Panc1 (cell line): Measurements from ENCODE around the gene SRRM3. TPM values are rescaled to one million over a fixed set of nuclear protein-coding genes. Genes with fewer than 3 reads are reported as not detected.

Experiments used
- ATAC-seq: fragments of 200-7000 bp; cut with Tn5 transposase; 2 replicates; pipeline ENCODE4 v1.9.1; 2020; ENCODE audit warnings: mild to moderate bottlenecking, moderate library complexity
- BruUV-seq: library from RNA; stranded (reverse); fragments of 400-500 nt; replicated peaks from 2 replicates; lab custom pipeline; 2021; lab: Mats Ljungman, UMichigan
- CTCF ChIA-PET: fragments of 300-600 bp; sonication (Branson Sonifier 250); formaldehyde crosslinking; loops from one replicate; lab custom pipeline; 2022; ENCODE audit warnings: antibody characterized with exemption; lab: Charles Lee
- POLR2A ChIA-PET: fragments of 300-600 bp; sonication (Branson Sonifier 250); formaldehyde crosslinking; loops from one replicate; lab custom pipeline; 2022; ENCODE audit warnings: antibody characterized with exemption; lab: Charles Lee
- DNase-seq: peaks from one replicate; pipeline ENCODE4 v3.0.0-alpha.2; 2010; ENCODE audit warnings: low read depth, low spot score
- H3K27ac ChIP-seq: 2 replicates; pipeline ENCODE4 v1.5.1; 2011; ENCODE audit warnings: mild to moderate bottlenecking, low read length, inconsistent platforms
- H3K27me3 ChIP-seq: fragments of 200-500 bp; sonication (Bioruptor generic); 2 replicates; pipeline ENCODE4 v1.6.0; 2014; ENCODE audit warnings: low read length, inconsistent platforms; ENCODE audit not compliant: control insufficient read depth, insufficient read depth
- H3K36me3 ChIP-seq: fragments of 200-500 bp; sonication (Bioruptor generic); 2 replicates; pipeline ENCODE4 v1.5.1; 2014; ENCODE audit warnings: inconsistent platforms, mild to moderate bottlenecking, low read length, moderate library complexity; ENCODE audit not compliant: control insufficient read depth, insufficient read depth
- H3K4me1 ChIP-seq: 2 replicates; pipeline ENCODE4 v1.5.1; 2011; ENCODE audit warnings: inconsistent platforms, mild to moderate bottlenecking, low read length, moderate library complexity; ENCODE audit not compliant: control insufficient read depth, insufficient read depth
- H3K4me3 ChIP-seq, 2 experiments: 2 replicates each; pipeline ENCODE4 v1.5.1; 2011 to 2012; ENCODE audit warnings: low read depth in 2 of 2, low read length in 2 of 2, mild to moderate bottlenecking in 2 of 2, inconsistent platforms in 1 of 2, moderate library complexity in 1 of 2
- H3K9me3 ChIP-seq: fragments of 200-500 bp; sonication (Bioruptor generic); 2 replicates; pipeline ENCODE4 v1.5.1; 2014; ENCODE audit warnings: low read depth, mild to moderate bottlenecking, inconsistent platforms, low read length, moderate library complexity; ENCODE audit not compliant: control insufficient read depth, insufficient read depth
- POLR2AphosphoS5 ChIP-seq: IDR thresholded peaks from 2 replicates; pipeline ENCODE4 v1.6.1; 2012; ENCODE audit warnings: mild to moderate bottlenecking, low read depth, low read length, moderate library complexity
- SIN3A ChIP-seq: IDR thresholded peaks from 2 replicates; pipeline ENCODE4 v1.6.1; 2012; ENCODE audit warnings: low read depth, mild to moderate bottlenecking, low read length, moderate library complexity, borderline replicate concordance; ENCODE audit not compliant: insufficient read depth
- TCF7L2 ChIP-seq: IDR thresholded peaks from 2 replicates; pipeline ENCODE4 v1.6.1; 2011; ENCODE audit warnings: mild to moderate bottlenecking, low read depth, low read length, inconsistent platforms
- in situ Hi-C: cut with HindIII; loops from 2 replicates; pipeline ENCODE4 v1.10.0; 2016; ENCODE audit warnings: low sequenced_read_pairs, low pct_unique_long_range_greater_than_20kb
- intact Hi-C: fragments of 100-400 bp; cut with micrococcal nuclease; formaldehyde crosslinking; loops from one replicate; pipeline ENCODE4 v1.10.0; 2022; ENCODE audit not compliant: unreplicated experiment
- total RNA-seq: library from RNA; stranded (reverse); gene quantifications from one replicate; pipeline ENCODE4 v1.2.1, GENCODE V29; 2021; ENCODE audit not compliant: unreplicated experiment
- TF ChIP-seq, protein P1 (sequence below): fragments of 450-650 bp; IDR thresholded peaks from 2 replicates; pipeline ENCODE4 v1.5.1; 2017; ENCODE audit warnings: mild to moderate bottlenecking
- TF ChIP-seq, protein P2 (sequence below), 2 experiments: IDR thresholded peaks; 2 replicates each; pipeline ENCODE4 v1.6.1; 2011 to 2012; ENCODE audit warnings: low read depth in 2 of 2, control low read depth in 1 of 2, low read length in 1 of 2, mild to moderate bottlenecking in 1 of 2, moderate library complexity in 1 of 2; ENCODE audit not compliant: insufficient read depth in 1 of 2

The SRRM3 gene
- total RNA-seq, 1 experiment from 2014 or later: 8.5 TPM

DNA sequence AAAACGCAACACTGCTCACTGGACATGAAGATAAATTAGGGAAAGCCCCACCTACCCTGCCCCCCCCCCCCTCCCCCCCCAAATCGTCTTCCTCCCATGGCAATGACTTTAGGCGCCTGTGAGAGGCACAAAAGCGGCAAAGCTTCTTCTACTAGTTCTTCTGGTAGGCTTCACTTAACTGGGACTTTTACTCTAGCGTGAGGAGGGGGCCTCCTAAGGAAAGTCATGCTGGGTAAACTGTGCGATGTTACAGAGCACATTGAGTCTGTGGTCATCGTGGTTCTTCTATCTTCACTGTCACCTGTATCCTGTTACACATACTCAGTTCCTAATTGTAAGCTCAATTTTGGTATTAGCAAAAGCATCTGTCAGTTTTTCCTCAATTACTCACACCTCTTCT, 125.9 kb downstream of the SRRM3 start:
- BruUV-seq: no TSS peak
- TF ChIP-seq, protein P1, sequence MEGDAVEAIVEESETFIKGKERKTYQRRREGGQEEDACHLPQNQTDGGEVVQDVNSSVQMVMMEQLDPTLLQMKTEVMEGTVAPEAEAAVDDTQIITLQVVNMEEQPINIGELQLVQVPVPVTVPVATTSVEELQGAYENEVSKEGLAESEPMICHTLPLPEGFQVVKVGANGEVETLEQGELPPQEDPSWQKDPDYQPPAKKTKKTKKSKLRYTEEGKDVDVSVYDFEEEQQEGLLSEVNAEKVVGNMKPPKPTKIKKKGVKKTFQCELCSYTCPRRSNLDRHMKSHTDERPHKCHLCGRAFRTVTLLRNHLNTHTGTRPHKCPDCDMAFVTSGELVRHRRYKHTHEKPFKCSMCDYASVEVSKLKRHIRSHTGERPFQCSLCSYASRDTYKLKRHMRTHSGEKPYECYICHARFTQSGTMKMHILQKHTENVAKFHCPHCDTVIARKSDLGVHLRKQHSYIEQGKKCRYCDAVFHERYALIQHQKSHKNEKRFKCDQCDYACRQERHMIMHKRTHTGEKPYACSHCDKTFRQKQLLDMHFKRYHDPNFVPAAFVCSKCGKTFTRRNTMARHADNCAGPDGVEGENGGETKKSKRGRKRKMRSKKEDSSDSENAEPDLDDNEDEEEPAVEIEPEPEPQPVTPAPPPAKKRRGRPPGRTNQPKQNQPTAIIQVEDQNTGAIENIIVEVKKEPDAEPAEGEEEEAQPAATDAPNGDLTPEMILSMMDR: no peak
- no peak for TF ChIP-seq POLR2AphosphoS5
- Histone ChIP-seq H3K9me3 (no peaks in the 10 kb centered on the region), H3K27ac (no peak overlapping the region), H3K4me1 (peaks cover 15% of the 10 kb centered on the region), H3K4me3 (no peak overlapping the region), H3K27me3 (no peaks in the 10 kb centered on the region), H3K36me3 (peaks cover 36% of the 10 kb centered on the region)
- ATAC-seq: no peak
- intact Hi-C loops: no loop called here
- DNase-seq: no peak
- in situ Hi-C loops: no loop called here
- CTCF ChIA-PET: no interaction called here
- POLR2A ChIA-PET: no interaction called here

DNA sequence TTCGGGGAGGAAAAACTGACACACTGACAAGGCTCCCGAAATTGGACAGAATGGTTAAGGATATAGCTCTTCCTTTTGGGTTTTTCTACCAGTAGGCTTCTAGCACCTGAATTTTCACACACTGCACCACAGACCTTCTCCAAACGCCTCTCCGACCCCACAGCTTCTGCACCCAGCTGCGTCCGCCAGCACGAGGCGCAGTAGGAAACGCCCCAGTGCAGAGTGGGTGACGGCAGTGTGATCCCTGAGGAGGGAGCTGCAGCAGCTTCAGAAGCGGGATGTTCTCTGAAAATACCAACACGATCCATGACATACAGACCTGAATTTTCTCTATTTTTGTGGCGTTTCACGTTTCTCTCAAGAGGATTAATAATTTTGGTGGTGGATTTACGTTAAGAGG, 126.7 kb downstream of the SRRM3 start:
- no peak overlapping the region for H3K27ac ChIP-seq
- ATAC-seq: no peak
- no peak overlapping the region for H3K4me3 ChIP-seq
- H3K4me1 ChIP-seq: peaks cover 15% of the 10 kb centered on the region
- H3K36me3 ChIP-seq: peaks cover 36% of the 10 kb centered on the region
- intact Hi-C loops (no loop called here), in situ Hi-C loops (no loop called here)
- no peak for DNase-seq
- no TSS peak for BruUV-seq
- no peaks in the 10 kb centered on the region for H3K9me3 ChIP-seq
- TF ChIP-seq, protein P2, sequence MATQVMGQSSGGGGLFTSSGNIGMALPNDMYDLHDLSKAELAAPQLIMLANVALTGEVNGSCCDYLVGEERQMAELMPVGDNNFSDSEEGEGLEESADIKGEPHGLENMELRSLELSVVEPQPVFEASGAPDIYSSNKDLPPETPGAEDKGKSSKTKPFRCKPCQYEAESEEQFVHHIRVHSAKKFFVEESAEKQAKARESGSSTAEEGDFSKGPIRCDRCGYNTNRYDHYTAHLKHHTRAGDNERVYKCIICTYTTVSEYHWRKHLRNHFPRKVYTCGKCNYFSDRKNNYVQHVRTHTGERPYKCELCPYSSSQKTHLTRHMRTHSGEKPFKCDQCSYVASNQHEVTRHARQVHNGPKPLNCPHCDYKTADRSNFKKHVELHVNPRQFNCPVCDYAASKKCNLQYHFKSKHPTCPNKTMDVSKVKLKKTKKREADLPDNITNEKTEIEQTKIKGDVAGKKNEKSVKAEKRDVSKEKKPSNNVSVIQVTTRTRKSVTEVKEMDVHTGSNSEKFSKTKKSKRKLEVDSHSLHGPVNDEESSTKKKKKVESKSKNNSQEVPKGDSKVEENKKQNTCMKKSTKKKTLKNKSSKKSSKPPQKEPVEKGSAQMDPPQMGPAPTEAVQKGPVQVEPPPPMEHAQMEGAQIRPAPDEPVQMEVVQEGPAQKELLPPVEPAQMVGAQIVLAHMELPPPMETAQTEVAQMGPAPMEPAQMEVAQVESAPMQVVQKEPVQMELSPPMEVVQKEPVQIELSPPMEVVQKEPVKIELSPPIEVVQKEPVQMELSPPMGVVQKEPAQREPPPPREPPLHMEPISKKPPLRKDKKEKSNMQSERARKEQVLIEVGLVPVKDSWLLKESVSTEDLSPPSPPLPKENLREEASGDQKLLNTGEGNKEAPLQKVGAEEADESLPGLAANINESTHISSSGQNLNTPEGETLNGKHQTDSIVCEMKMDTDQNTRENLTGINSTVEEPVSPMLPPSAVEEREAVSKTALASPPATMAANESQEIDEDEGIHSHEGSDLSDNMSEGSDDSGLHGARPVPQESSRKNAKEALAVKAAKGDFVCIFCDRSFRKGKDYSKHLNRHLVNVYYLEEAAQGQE (IDR thresholded peaks at IDR 0.05; ENCODE audit: insufficient read depth in 1 of 2, low read depth in 2 of 2, low read length in 1 of 2): no peak
- no peak for TF ChIP-seq TCF7L2
- TF ChIP-seq, protein P1: no peak
- TF ChIP-seq POLR2AphosphoS5: no peak
- no peak for TF ChIP-seq SIN3A
- POLR2A ChIA-PET: no interaction called here
- H3K27me3 ChIP-seq: no peaks in the 10 kb centered on the region
- CTCF ChIA-PET: no interaction called here

DNA sequence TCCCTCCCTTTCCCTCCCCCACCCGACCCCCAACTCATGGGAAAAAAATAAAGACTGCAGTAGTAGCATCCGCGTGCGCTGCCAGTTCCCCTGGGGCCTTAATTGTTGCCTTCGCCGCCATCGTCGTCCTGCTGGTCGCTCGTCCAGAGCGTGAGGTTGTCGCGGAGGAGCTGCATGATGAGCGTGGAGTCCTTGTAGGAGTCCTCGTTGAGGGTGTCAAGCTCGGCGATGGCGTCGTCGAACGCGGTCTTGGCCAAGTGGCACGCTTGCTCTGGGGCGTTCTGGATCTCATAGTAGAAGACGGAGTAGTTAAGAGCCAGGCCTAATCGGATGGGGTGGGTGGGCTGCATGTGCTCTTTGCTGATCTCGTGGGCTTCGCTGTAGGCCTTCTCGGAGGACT, 127.8 kb downstream of the SRRM3 start:
- intact Hi-C loops: no loop called here
- Histone ChIP-seq H3K36me3 (peaks cover 36% of the 10 kb centered on the region), H3K27ac (no peak overlapping the region), H3K4me1 (peaks cover 23% of the 10 kb centered on the region), H3K27me3 (no peaks in the 10 kb centered on the region), H3K9me3 (no peaks in the 10 kb centered on the region), H3K4me3 (no peak overlapping the region)
- POLR2A ChIA-PET: no interaction called here
- TF ChIP-seq POLR2AphosphoS5 (no peak), TCF7L2 (no peak), SIN3A (no peak)
- TF ChIP-seq, protein P2 (IDR thresholded peaks at IDR 0.05; ENCODE audit: insufficient read depth in 1 of 2, low read depth in 2 of 2, low read length in 1 of 2): no peak
- TF ChIP-seq, protein P1: no peak
- CTCF ChIA-PET: no interaction called here
- no TSS peak for BruUV-seq
- ATAC-seq (no peak), DNase-seq (no peak)
- in situ Hi-C loops: no loop called here
